ENCODE data around the gene DDA1. TPM values are rescaled to one million over a fixed set of nuclear protein-coding genes. Genes with fewer than 3 reads are reported as not detected.

Gene DDA1
- total and polyA plus RNA-seq, 9 of the 15 experiments (the other 6 are each of a cell fraction or from before 2014, with no cell fraction given): 1.4 to 83.8 (median 33.8) TPM

DNA sequence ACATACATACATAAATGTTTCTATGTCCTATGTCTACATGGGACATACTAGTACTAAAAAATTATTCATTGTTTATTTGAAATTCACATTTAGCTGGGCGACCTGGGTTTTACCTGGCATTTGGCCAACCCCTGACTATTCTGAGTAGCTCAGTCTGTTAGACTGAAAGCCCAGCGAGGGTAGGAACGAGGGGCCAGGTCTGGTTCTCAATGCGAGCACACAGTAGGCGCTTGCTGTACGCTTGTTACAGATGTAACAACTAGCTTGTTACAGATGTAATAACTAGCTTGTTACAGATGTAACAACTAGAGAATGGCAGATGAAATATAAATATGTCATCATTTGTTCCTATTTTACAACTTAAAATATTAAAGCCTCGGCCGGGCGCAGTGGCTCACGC is 26.2 kb downstream of the DDA1 start:
- Histone ChIP-seq H3K9me1 (ENCODE audit: control insufficient read depth, insufficient read depth, low read length) (no peaks in the 10 kb centered on the region), H4K20me1 (replicated peaks; ENCODE audit: control insufficient read depth, insufficient read depth, low read length) (no peaks in the 10 kb centered on the region; the same call in 1 of the 2 replicates), H2AFZ (ENCODE audit: low read depth, low read length) (peak overlapping the region; percentile 90; the same call in 1 of the 2 replicates), H3K27me3 (ENCODE audit: control insufficient read depth in 2 of 2, insufficient read depth in 2 of 2, low read length in 2 of 2) (no peaks in the 10 kb centered on the region), H3K4me3 (no peak overlapping the region), H3K9ac (ENCODE audit: insufficient read depth in 1 of 2, low read depth in 2 of 2, low read length in 2 of 2) (no peak overlapping the region), H3K36me3 (ENCODE audit: control insufficient read depth, insufficient read depth, low read length) (peaks cover 21% of the 10 kb centered on the region; the same call in 1 of the 3 replicates), H3K27ac (ENCODE audit: extremely low read depth, low read depth, low read length) (no peak overlapping the region), H3K79me2 (ENCODE audit: control insufficient read depth, insufficient read depth, low read length) (peaks cover 24% of the 10 kb centered on the region), H3K9me3 (replicated peaks; ENCODE audit: control insufficient read depth, insufficient read depth, low read depth, low read length) (no peaks in the 10 kb centered on the region; the same call in 1 of the 2 replicates), H3K4me1 (replicated peaks in 1 of 2; ENCODE audit: control insufficient read depth in 2 of 2, insufficient read depth in 2 of 2, low read length in 2 of 2) (peaks cover 29 to 71% of the 10 kb centered on the region in 2 experiments; a peak in 4 of 5 replicates), H3K4me2 (ENCODE audit: insufficient read depth, low read length) (peak overlapping the region; percentile 76; the same call in 1 of the 2 replicates)
- BruUV-seq (replicated peaks): no TSS peak
- ChIA-PET CTCF (ENCODE audit: low intra/inter-chr PET ratio) (no interaction called here), POLR2A (interaction anchor here (0.9 to 7.9 kb wide), 5 partner anchors 10 to 113 kb away, joined by 3 to 78 read pairs (median 7); partner anchors contain the start of genes DDA1 and TMEM221)
- DNase-seq (ENCODE audit: extremely low read depth in 1 of 4, low spot score in 3 of 4): peak in 1 of 4 experiments; percentile 45
- in situ Hi-C loops (cut with MboI) (no loop called here), intact Hi-C loops (cut with micrococcal nuclease) (loop anchor here (2.0 kb wide), 1 partner anchor 43 kb away; no protein-coding TSS in a partner anchor)
- 63% methylated on average over 10 of the region's 10 CpGs for WGBS (ENCODE audit: insufficient coverage, low coverage, missing lambda C conversion rate)
- no peak for FAIRE-seq
- no peak for ATAC-seq
- peak; percentile 92 for TF ChIP-seq NFIC (IDR thresholded peaks at IDR 0.05)
- TF ChIP-seq PHF20 (IDR thresholded peaks at IDR 0.05; ENCODE audit: partially characterized antibody): peak; percentile 11
- no peak for TF ChIP-seq LCOR (CRISPR knock-in tag; IDR thresholded peaks at IDR 0.05)
- TF ChIP-seq MAFK (IDR thresholded peaks at IDR 0.05; ENCODE audit: low read length): no peak
- peak; percentile 81; the same call in 1 of the 2 replicates for TF ChIP-seq ZKSCAN8 (CRISPR knock-in tag; IDR thresholded peaks at IDR 0.05)
- no peak for TF ChIP-seq RBM17 (IDR thresholded peaks at IDR 0.05; ENCODE audit: borderline replicate concordance, low read depth, low read length)
- peak; percentile 86 for TF ChIP-seq ZKSCAN1 (IDR thresholded peaks at IDR 0.05; ENCODE audit: low read depth, low read length)
- TF ChIP-seq HMG20A (CRISPR knock-in tag; conservative IDR thresholded peaks at IDR 0.05): no peak
- TF ChIP-seq, protein P1, sequence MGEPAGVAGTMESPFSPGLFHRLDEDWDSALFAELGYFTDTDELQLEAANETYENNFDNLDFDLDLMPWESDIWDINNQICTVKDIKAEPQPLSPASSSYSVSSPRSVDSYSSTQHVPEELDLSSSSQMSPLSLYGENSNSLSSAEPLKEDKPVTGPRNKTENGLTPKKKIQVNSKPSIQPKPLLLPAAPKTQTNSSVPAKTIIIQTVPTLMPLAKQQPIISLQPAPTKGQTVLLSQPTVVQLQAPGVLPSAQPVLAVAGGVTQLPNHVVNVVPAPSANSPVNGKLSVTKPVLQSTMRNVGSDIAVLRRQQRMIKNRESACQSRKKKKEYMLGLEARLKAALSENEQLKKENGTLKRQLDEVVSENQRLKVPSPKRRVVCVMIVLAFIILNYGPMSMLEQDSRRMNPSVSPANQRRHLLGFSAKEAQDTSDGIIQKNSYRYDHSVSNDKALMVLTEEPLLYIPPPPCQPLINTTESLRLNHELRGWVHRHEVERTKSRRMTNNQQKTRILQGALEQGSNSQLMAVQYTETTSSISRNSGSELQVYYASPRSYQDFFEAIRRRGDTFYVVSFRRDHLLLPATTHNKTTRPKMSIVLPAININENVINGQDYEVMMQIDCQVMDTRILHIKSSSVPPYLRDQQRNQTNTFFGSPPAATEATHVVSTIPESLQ (CRISPR knock-in tag; IDR thresholded peaks at IDR 0.05): no peak
- TF ChIP-seq ZNF764 (CRISPR knock-in tag; IDR thresholded peaks at IDR 0.05; ENCODE audit: low read depth): no peak
- no peak for TF ChIP-seq ZNF551 (CRISPR knock-in tag; IDR thresholded peaks at IDR 0.05)
- TF ChIP-seq STAG1 (CRISPR knock-in tag; IDR thresholded peaks at IDR 0.05; ENCODE audit: borderline replicate concordance): no peak
- TF ChIP-seq, protein P2, sequence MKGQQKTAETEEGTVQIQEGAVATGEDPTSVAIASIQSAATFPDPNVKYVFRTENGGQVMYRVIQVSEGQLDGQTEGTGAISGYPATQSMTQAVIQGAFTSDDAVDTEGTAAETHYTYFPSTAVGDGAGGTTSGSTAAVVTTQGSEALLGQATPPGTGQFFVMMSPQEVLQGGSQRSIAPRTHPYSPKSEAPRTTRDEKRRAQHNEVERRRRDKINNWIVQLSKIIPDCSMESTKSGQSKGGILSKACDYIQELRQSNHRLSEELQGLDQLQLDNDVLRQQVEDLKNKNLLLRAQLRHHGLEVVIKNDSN (CRISPR knock-in tag; IDR thresholded peaks at IDR 0.05): no peak
- TF ChIP-seq, protein P3, sequence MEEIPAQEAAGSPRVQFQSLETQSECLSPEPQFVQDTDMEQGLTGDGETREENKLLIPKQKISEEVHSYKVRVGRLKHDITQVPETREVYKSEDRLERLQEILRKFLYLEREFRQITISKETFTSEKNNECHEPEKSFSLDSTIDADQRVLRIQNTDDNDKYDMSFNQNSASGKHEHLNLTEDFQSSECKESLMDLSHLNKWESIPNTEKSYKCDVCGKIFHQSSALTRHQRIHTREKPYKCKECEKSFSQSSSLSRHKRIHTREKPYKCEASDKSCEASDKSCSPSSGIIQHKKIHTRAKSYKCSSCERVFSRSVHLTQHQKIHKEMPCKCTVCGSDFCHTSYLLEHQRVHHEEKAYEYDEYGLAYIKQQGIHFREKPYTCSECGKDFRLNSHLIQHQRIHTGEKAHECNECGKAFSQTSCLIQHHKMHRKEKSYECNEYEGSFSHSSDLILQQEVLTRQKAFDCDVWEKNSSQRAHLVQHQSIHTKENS (CRISPR knock-in tag; IDR thresholded peaks at IDR 0.05): no peak
- no peak for TF ChIP-seq MTA3 (IDR thresholded peaks at IDR 0.05; ENCODE audit: borderline replicate concordance)
- TF ChIP-seq, protein P4, sequence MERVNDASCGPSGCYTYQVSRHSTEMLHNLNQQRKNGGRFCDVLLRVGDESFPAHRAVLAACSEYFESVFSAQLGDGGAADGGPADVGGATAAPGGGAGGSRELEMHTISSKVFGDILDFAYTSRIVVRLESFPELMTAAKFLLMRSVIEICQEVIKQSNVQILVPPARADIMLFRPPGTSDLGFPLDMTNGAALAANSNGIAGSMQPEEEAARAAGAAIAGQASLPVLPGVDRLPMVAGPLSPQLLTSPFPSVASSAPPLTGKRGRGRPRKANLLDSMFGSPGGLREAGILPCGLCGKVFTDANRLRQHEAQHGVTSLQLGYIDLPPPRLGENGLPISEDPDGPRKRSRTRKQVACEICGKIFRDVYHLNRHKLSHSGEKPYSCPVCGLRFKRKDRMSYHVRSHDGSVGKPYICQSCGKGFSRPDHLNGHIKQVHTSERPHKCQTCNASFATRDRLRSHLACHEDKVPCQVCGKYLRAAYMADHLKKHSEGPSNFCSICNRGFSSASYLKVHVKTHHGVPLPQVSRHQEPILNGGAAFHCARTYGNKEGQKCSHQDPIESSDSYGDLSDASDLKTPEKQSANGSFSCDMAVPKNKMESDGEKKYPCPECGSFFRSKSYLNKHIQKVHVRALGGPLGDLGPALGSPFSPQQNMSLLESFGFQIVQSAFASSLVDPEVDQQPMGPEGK (CRISPR knock-in tag; IDR thresholded peaks at IDR 0.05; ENCODE audit: borderline replicate concordance): no peak
- TF ChIP-seq NFIX (CRISPR knock-in tag; IDR thresholded peaks at IDR 0.05; ENCODE audit: low read depth): 0 out of 2 replicates have a peak, but pooled peaks have one; percentile 13
- TF ChIP-seq SMAD1 (IDR thresholded peaks at IDR 0.05; ENCODE audit: low read depth, low read length, partially characterized antibody): no peak

Measured in K562 (cell line).